ENCODE data around the gene CIRBP. TPM values are rescaled to one million over a fixed set of nuclear protein-coding genes. Genes with fewer than 3 reads are reported as not detected.

The CIRBP gene
- total RNA-seq, 1 experiment from 2014 or later: 263 TPM

GRCh38 chr19:1228161-1228957 is 40.8 kb upstream of the CIRBP start:
- H3K4me3 Mint-ChIP-seq: no peak overlapping the region
- no peak overlapping the region; the same call in 1 of the 2 replicates for H3K14ac ChIP-seq (ENCODE audit: insufficient read depth, low read length)
- no peaks in the 10 kb centered on the region for H3K9me3 Mint-ChIP-seq

More at GRCh38 chr19:1228161-1228957, 40.8 kb upstream of the CIRBP start:
- H3T11ph ChIP-seq (ENCODE audit: low read length): no peak overlapping the region
- H3K23me2 ChIP-seq (ENCODE audit: insufficient read length, low read depth, low read length, poor library complexity, severe bottlenecking): no peaks in the 10 kb centered on the region
- TF ChIP-seq, protein P1, sequence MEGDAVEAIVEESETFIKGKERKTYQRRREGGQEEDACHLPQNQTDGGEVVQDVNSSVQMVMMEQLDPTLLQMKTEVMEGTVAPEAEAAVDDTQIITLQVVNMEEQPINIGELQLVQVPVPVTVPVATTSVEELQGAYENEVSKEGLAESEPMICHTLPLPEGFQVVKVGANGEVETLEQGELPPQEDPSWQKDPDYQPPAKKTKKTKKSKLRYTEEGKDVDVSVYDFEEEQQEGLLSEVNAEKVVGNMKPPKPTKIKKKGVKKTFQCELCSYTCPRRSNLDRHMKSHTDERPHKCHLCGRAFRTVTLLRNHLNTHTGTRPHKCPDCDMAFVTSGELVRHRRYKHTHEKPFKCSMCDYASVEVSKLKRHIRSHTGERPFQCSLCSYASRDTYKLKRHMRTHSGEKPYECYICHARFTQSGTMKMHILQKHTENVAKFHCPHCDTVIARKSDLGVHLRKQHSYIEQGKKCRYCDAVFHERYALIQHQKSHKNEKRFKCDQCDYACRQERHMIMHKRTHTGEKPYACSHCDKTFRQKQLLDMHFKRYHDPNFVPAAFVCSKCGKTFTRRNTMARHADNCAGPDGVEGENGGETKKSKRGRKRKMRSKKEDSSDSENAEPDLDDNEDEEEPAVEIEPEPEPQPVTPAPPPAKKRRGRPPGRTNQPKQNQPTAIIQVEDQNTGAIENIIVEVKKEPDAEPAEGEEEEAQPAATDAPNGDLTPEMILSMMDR (conservative IDR thresholded peaks at IDR 0.05): no peak
- H3K18ac ChIP-seq (ENCODE audit: insufficient read length, low read depth, low read length): no peak overlapping the region
- no peaks in the 10 kb centered on the region for H3K4me1 ChIP-seq (ENCODE audit: insufficient read depth, low read length)
- no peaks in the 10 kb centered on the region for H3K9me3 ChIP-seq (ENCODE audit: control insufficient read depth, low read depth, low read length)
- H3K27me3 Mint-ChIP-seq (ENCODE audit: low read depth): no peaks in the 10 kb centered on the region
- H2BK120ac ChIP-seq (ENCODE audit: low read depth, low read length, poor library complexity, severe bottlenecking): no peak overlapping the region
- no peak overlapping the region for H2BK15ac ChIP-seq (ENCODE audit: low read depth, low read length)
- H3K56ac ChIP-seq (ENCODE audit: insufficient read length, low read depth, low read length): no peak overlapping the region
- no peak overlapping the region for H4K5ac ChIP-seq (ENCODE audit: insufficient read length, low read depth, low read length)
- H3K23ac ChIP-seq (ENCODE audit: insufficient read length, low read depth, low read length): no peak overlapping the region
- H2AK5ac ChIP-seq (ENCODE audit: insufficient read length, low read length): no peak overlapping the region
- H2BK5ac ChIP-seq (ENCODE audit: insufficient read length, low read length): no peak overlapping the region
- no peak overlapping the region for H4K91ac ChIP-seq (ENCODE audit: insufficient read length, low read depth, low read length)
- no peaks in the 10 kb centered on the region for H4K20me1 ChIP-seq (ENCODE audit: control insufficient read depth, insufficient read depth, insufficient read length)
- H2BK20ac ChIP-seq (ENCODE audit: low read depth, low read length, poor library complexity, severe bottlenecking): no peak overlapping the region
- peak overlapping the region in 1 of 3 experiments; percentile 80; a peak in 3 of 7 replicates for H3K27ac Mint-ChIP-seq
- no peak for DNase-seq
- no peak overlapping the region for H3K4ac ChIP-seq (ENCODE audit: low read depth, low read length)
- H3K4me2 ChIP-seq (ENCODE audit: insufficient read depth, insufficient read length, low read length): no peak overlapping the region
- H3K27me3 ChIP-seq (ENCODE audit: insufficient read depth, low read length): no peaks in the 10 kb centered on the region
- no peak overlapping the region for H3K9ac ChIP-seq (ENCODE audit: extremely low read depth, insufficient read length, low read length)
- 0 out of 4 replicates have a peak, but pooled peaks cover 0 to 2% of the 10 kb centered on the region in 2 experiments for H3K4me1 Mint-ChIP-seq
- no peak overlapping the region for H3K27ac ChIP-seq (ENCODE audit: insufficient read length, low read depth, low read length)
- no peak overlapping the region for H4K8ac ChIP-seq (replicated peaks; ENCODE audit: insufficient read length, low read depth, low read length)
- WGBS (ENCODE audit: extremely low coverage, insufficient read length, low lambda C conversion rate): no CpG with 5 or more reads among the region's 100 CpGs
- H3K36me3 Mint-ChIP-seq (ENCODE audit: insufficient read depth in 1 of 3, low read depth in 3 of 3): peaks cover 2 to 20% (median 14%) of the 10 kb centered on the region in 3 experiments; a peak in 5 of 7 replicates
- H2BK12ac ChIP-seq (ENCODE audit: insufficient read length, low read depth, low read length): no peak overlapping the region
- H3K79me1 ChIP-seq (ENCODE audit: insufficient read depth, low read depth, low read length, poor library complexity, severe bottlenecking): no peaks in the 10 kb centered on the region
- H2AFZ ChIP-seq (ENCODE audit: low read length): no peak overlapping the region
- H3K79me2 ChIP-seq (ENCODE audit: insufficient read depth, low read length): no peaks in the 10 kb centered on the region
